OCI-LY1 (cell line): ENCODE data around the gene A1CF.

Experiments
- CTCF ChIP-seq: fragments of 200-600 bp; sonication (generic), shearing (Covaris generic); IDR thresholded peaks from 2 replicates; pipeline ENCODE4 v1.5.1; 2017; ENCODE audit warnings: mild to moderate bottlenecking, antibody characterized with exemption, low read length, moderate library complexity, mixed read lengths
- EZH2 ChIP-seq: fragments of 200-600 bp; sonication (generic), shearing (Covaris generic); IDR thresholded peaks from 2 replicates; pipeline ENCODE4 v1.8.0; 2017; ENCODE audit warnings: borderline replicate concordance, mixed run types, mild to moderate bottlenecking, antibody characterized with exemption, low read length, moderate library complexity, mixed read lengths

DNA sequence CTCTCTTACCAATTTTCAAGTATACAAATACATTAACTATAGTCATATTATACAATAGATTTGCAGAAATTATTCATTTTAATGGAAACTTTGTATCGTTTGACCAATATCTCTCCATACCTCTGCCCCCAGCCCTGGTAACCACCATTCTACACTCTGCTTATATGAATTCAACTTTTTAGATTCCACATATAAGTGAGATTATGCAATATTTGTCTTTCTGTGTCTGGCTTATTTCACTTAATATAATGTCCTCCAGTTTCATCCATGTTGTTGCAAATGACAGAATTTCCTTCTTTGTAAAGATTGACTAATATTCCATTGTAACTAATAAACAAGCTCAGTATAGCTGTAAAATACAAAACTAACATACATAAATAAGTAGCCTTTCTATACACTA, 55.4 kb downstream of the A1CF start:
- no peak for TF ChIP-seq CTCF
- TF ChIP-seq EZH2: no peak
